ENCODE results near the gene EPHA2.

DNA sequence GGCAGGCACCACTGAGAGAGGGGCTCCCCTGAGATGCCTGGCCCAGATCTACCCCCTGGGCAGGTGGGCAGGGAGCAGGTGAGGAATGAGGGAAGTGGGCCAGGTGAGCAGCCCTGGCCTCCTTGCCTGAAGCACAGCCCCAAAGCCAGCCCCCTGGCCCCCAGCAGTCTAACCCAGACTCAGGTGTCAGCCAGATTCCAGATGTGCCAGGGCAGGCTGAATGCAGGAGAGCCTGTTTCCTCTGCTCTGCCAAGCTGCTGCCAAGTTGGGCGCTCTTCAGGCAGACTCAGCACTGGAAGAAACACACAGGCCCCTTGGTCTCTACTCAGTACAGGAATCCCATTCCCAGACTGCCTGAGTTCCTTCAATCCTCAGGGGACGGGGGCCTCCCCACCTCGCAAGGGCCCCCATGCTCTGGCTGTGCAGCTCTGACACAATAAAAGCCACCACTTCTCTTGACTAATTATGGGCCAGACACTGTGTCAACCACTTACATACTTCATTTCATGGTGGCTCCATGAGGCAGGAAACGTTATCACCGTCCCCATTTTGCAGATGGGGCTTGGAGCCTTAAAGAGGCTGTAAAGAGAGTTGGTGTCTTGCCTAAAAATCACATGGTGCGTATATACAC lies 36.2 kb upstream of the EPHA2 start:
- TF ChIP-seq, protein P1, sequence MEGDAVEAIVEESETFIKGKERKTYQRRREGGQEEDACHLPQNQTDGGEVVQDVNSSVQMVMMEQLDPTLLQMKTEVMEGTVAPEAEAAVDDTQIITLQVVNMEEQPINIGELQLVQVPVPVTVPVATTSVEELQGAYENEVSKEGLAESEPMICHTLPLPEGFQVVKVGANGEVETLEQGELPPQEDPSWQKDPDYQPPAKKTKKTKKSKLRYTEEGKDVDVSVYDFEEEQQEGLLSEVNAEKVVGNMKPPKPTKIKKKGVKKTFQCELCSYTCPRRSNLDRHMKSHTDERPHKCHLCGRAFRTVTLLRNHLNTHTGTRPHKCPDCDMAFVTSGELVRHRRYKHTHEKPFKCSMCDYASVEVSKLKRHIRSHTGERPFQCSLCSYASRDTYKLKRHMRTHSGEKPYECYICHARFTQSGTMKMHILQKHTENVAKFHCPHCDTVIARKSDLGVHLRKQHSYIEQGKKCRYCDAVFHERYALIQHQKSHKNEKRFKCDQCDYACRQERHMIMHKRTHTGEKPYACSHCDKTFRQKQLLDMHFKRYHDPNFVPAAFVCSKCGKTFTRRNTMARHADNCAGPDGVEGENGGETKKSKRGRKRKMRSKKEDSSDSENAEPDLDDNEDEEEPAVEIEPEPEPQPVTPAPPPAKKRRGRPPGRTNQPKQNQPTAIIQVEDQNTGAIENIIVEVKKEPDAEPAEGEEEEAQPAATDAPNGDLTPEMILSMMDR (IDR thresholded peaks at IDR 0.05; ENCODE audit: low read depth, low read length): no peak
- TF ChIP-seq POLR2A (IDR thresholded peaks at IDR 0.05; ENCODE audit: extremely low read depth, insufficient read length): no peak
- TF ChIP-seq, protein P2, sequence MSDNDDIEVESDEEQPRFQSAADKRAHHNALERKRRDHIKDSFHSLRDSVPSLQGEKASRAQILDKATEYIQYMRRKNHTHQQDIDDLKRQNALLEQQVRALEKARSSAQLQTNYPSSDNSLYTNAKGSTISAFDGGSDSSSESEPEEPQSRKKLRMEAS (IDR thresholded peaks at IDR 0.05; ENCODE audit: low read depth, low read length): 0 out of 2 replicates have a peak, but pooled peaks have one; percentile 4
